ENCODE measurements around the gene MCM3AP. TPM values are rescaled to one million over a fixed set of nuclear protein-coding genes. Genes with fewer than 3 reads are reported as not detected.

Gene MCM3AP
- total RNA-seq, 4 donors from 2014 or later: 96.7 to 178 (median 148) TPM

GRCh38 chr21:46325073-46325912, 39.9 kb upstream of the MCM3AP start:
- peaks cover 0 to 25% (median 7%) of the 10 kb centered on the region in 4 donors for H3K4me1 ChIP-seq
- peak overlapping the region; percentile 80 to 92 (median 86) for H3K4me3 ChIP-seq
- DNase-seq: peak in 2 of 3 donors; percentile 32 to 56
- peaks cover 0 to 24% (median 0%) of the 10 kb centered on the region in 3 donors for H3K36me3 ChIP-seq
- H3K27ac ChIP-seq: peak overlapping the region; percentile 96 to 99 (median 98)
- TF ChIP-seq POLR2A (IDR thresholded peaks at IDR 0.05): no peak
- peak in 3 of 6 experiments; percentile 11 to 40 (median 24) for TF ChIP-seq CTCF (IDR thresholded peaks at IDR 0.05)
- no peaks in the 10 kb centered on the region for H3K9me3 ChIP-seq
- no peaks in the 10 kb centered on the region for H3K27me3 ChIP-seq

- H3K9me3 ChIP-seq: no peaks in the 10 kb centered on the region
- DNase-seq: peak; percentile 84 to 95 (median 93)
- TF ChIP-seq CTCF (IDR thresholded peaks at IDR 0.05) (peak in 3 of 6 experiments; percentile 2 to 27 (median 17)), POLR2A (IDR thresholded peaks at IDR 0.05) (peak; percentile 16 to 43)
- no peaks in the 10 kb centered on the region for H3K27me3 ChIP-seq
- peaks cover 0 to 25% (median 7%) of the 10 kb centered on the region in 4 donors for H3K4me1 ChIP-seq
- peaks cover 0 to 16% (median 0%) of the 10 kb centered on the region in 3 donors for H3K36me3 ChIP-seq
- H3K27ac ChIP-seq: peak overlapping the region; percentile 96 to 99 (median 98)
- peak overlapping the region; percentile 80 to 92 (median 86) for H3K4me3 ChIP-seq
These were observed 39.1 kb upstream of the MCM3AP start for GRCh38 chr21:46324390-46325072.

GRCh38 chr21:46323710-46324389, 38.4 kb upstream of the MCM3AP start, which contains the start of the genes C21orf58 and PCNT:
Gene C21orf58 (minus strand): TSS chr21:46323870. CDS start chr21:46322738, 1,132 bp downstream.
Gene PCNT (plus strand): TSS chr21:46324156. CDS start chr21:46324229, 73 bp downstream.
- H3K9me3 ChIP-seq: no peaks in the 10 kb centered on the region

GRCh38 chr21:46323227-46323709, 37.9 kb upstream of the MCM3AP start:
- Histone ChIP-seq H3K36me3 (peaks cover 0 to 5% (median 0%) of the 10 kb centered on the region in 3 donors), H3K4me1 (peaks cover 0 to 25% (median 7%) of the 10 kb centered on the region in 4 donors), H3K27ac (peak overlapping the region; percentile 21 to 99 (median 98)), H3K9me3 (no peaks in the 10 kb centered on the region), H3K4me3 (peak overlapping the region; percentile 80 to 92 (median 86)), H3K27me3 (no peaks in the 10 kb centered on the region)
- TF ChIP-seq CTCF (IDR thresholded peaks at IDR 0.05) (no peak), POLR2A (IDR thresholded peaks at IDR 0.05) (peak in 1 of 2 donors; percentile 2)
- DNase-seq: no peak

More at GRCh38 chr21:46323710-46324389, 38.4 kb upstream of the MCM3AP start, which contains the start of the genes C21orf58 and PCNT:
- peak; percentile 95 to 99 (median 98) for DNase-seq
- Histone ChIP-seq H3K27ac (peak within 1 kb of the TSS; percentile 96 to 99 (median 98)), H3K4me3 (peak within 1 kb of the TSS; percentile 80 to 92 (median 86)), H3K36me3 (peaks cover 0 to 11% (median 0%) of the 10 kb centered on the region in 3 donors), H3K4me1 (peaks cover 0 to 25% (median 7%) of the 10 kb centered on the region in 4 donors), H3K27me3 (no peaks in the 10 kb centered on the region)
- TF ChIP-seq POLR2A (IDR thresholded peaks at IDR 0.05) (peak in 1 of 2 donors; percentile 20), CTCF (IDR thresholded peaks at IDR 0.05) (peak in 1 of 6 experiments; percentile 4)

Data from Peyer's patch (tissue), 4 donors.